ENCODE measurements around the gene PRLR. TPM values are rescaled to one million over a fixed set of nuclear protein-coding genes. Genes with fewer than 3 reads are reported as not detected.

Gene PRLR
- total and polyA plus RNA-seq, 2 of the 8 experiments (the other 6 are each of a cell fraction or from before 2014, with no cell fraction given) = 0.53 to 2.5 TPM

DNA sequence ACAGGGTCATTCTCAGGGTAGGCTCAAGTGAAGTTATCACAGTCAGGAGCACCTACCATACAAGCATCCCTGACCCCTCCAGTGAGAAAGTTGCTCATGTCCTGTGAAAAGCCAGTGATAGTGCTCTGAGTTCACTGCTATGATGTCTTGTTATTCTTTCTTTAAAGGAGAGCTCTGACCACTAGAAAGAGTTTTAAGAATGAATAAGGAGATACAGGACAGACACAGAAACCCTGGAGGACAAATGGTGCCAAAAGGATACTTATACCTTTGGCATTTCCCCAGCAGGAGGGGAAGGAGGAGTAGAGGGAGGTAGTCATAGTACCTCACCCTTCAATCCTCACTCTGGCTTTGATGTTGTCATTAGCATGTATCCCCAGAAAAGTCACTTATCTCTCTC is 98.6 kb downstream of the PRLR start (continued):
- TF ChIP-seq, protein P1, sequence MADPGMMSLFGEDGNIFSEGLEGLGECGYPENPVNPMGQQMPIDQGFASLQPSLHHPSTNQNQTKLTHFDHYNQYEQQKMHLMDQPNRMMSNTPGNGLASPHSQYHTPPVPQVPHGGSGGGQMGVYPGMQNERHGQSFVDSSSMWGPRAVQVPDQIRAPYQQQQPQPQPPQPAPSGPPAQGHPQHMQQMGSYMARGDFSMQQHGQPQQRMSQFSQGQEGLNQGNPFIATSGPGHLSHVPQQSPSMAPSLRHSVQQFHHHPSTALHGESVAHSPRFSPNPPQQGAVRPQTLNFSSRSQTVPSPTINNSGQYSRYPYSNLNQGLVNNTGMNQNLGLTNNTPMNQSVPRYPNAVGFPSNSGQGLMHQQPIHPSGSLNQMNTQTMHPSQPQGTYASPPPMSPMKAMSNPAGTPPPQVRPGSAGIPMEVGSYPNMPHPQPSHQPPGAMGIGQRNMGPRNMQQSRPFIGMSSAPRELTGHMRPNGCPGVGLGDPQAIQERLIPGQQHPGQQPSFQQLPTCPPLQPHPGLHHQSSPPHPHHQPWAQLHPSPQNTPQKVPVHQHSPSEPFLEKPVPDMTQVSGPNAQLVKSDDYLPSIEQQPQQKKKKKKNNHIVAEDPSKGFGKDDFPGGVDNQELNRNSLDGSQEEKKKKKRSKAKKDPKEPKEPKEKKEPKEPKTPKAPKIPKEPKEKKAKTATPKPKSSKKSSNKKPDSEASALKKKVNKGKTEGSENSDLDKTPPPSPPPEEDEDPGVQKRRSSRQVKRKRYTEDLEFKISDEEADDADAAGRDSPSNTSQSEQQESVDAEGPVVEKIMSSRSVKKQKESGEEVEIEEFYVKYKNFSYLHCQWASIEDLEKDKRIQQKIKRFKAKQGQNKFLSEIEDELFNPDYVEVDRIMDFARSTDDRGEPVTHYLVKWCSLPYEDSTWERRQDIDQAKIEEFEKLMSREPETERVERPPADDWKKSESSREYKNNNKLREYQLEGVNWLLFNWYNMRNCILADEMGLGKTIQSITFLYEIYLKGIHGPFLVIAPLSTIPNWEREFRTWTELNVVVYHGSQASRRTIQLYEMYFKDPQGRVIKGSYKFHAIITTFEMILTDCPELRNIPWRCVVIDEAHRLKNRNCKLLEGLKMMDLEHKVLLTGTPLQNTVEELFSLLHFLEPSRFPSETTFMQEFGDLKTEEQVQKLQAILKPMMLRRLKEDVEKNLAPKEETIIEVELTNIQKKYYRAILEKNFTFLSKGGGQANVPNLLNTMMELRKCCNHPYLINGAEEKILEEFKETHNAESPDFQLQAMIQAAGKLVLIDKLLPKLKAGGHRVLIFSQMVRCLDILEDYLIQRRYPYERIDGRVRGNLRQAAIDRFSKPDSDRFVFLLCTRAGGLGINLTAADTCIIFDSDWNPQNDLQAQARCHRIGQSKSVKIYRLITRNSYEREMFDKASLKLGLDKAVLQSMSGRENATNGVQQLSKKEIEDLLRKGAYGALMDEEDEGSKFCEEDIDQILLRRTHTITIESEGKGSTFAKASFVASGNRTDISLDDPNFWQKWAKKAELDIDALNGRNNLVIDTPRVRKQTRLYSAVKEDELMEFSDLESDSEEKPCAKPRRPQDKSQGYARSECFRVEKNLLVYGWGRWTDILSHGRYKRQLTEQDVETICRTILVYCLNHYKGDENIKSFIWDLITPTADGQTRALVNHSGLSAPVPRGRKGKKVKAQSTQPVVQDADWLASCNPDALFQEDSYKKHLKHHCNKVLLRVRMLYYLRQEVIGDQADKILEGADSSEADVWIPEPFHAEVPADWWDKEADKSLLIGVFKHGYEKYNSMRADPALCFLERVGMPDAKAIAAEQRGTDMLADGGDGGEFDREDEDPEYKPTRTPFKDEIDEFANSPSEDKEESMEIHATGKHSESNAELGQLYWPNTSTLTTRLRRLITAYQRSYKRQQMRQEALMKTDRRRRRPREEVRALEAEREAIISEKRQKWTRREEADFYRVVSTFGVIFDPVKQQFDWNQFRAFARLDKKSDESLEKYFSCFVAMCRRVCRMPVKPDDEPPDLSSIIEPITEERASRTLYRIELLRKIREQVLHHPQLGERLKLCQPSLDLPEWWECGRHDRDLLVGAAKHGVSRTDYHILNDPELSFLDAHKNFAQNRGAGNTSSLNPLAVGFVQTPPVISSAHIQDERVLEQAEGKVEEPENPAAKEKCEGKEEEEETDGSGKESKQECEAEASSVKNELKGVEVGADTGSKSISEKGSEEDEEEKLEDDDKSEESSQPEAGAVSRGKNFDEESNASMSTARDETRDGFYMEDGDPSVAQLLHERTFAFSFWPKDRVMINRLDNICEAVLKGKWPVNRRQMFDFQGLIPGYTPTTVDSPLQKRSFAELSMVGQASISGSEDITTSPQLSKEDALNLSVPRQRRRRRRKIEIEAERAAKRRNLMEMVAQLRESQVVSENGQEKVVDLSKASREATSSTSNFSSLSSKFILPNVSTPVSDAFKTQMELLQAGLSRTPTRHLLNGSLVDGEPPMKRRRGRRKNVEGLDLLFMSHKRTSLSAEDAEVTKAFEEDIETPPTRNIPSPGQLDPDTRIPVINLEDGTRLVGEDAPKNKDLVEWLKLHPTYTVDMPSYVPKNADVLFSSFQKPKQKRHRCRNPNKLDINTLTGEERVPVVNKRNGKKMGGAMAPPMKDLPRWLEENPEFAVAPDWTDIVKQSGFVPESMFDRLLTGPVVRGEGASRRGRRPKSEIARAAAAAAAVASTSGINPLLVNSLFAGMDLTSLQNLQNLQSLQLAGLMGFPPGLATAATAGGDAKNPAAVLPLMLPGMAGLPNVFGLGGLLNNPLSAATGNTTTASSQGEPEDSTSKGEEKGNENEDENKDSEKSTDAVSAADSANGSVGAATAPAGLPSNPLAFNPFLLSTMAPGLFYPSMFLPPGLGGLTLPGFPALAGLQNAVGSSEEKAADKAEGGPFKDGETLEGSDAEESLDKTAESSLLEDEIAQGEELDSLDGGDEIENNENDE (IDR thresholded peaks at IDR 0.05; ENCODE audit: insufficient replicate concordance, low read length) = no peak
- no peak for TF ChIP-seq RNF2 (IDR thresholded peaks at IDR 0.05; ENCODE audit: borderline replicate concordance, low read depth, low read length, missing control alignments, poor library complexity, severe bottlenecking)
- no peak for TF ChIP-seq KDM4A (IDR thresholded peaks at IDR 0.05; ENCODE audit: low read depth, low read length, severe bottlenecking)
- TF ChIP-seq SP4 (IDR thresholded peaks at IDR 0.05; ENCODE audit: low read length) = no peak
- no peak for TF ChIP-seq SRF (IDR thresholded peaks at IDR 0.05; ENCODE audit: low read depth, low read length)
